ENCODE results near the gene C1orf232.

C1orf232 gene

DNA sequence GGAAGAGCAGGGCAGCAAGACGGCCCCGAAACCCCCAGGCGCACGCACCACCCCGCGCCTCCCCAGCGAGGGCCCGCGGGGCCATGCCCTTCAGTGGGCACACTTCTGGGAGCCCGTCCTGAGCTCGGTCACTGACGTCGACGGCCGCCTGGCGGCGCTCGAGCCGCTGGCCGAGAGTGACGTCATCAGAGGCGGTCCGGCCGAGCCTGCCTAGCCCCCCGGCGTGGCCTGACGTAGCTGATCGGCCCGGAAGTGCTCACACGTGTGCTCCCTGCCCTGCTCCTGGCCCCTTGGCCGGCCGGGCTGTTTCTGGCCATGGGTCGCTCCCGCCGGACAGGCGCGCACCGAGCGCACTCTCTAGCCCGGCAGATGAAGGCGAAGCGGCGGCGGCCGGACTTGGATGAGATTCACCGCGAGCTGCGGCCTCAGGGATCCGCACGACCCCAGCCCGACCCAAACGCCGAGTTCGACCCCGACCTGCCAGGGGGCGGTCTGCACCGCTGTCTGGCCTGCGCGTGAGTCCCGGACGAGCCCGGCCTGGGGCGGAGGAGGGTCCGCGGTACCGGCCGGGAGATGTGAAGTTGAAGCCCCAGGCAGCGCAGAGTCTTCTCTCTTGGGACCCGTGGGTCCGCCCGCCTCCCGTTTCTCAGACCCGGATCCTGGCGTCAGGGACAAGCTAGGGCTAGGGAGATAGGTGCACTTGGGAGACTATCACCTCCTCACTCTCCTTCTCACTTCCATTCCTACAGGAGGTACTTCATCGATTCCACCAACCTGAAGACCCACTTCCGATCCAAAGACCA is 1.1 kb upstream of the C1orf232 start, which contains the start of gene ZNF593 (continued):
- TF ChIP-seq SP7 (tag by site-specific recombination; IDR thresholded peaks at IDR 0.05) (peak; percentile 94), ZNF37A (tag by site-specific recombination; IDR thresholded peaks at IDR 0.05) (no peak), ZNF132 (tag by site-specific recombination; IDR thresholded peaks at IDR 0.05; ENCODE audit: borderline replicate concordance) (no peak), ZNF777 (tag by site-specific recombination; IDR thresholded peaks at IDR 0.05; ENCODE audit: borderline replicate concordance) (no peak), ZBTB48 (tag by site-specific recombination; IDR thresholded peaks at IDR 0.05) (peak; percentile 99), ZNF621 (tag by site-specific recombination; IDR thresholded peaks at IDR 0.05) (no peak), BCL11A (tag by site-specific recombination; IDR thresholded peaks at IDR 0.05; ENCODE audit: low read depth) (peak; percentile 98), ZNF335 (tag by site-specific recombination; conservative IDR thresholded peaks at IDR 0.05) (peak; percentile 97), ZNF707 (tag by site-specific recombination; IDR thresholded peaks at IDR 0.05) (no peak), ZNF514 (tag by site-specific recombination; IDR thresholded peaks at IDR 0.05) (no peak), SCRT2 (tag by site-specific recombination; IDR thresholded peaks at IDR 0.05) (peak; percentile 46; the same call in 1 of the 2 replicates), KLF10 (tag by site-specific recombination; IDR thresholded peaks at IDR 0.05) (peak; percentile 82), EGR2 (tag by site-specific recombination; IDR thresholded peaks at IDR 0.05; ENCODE audit: low read depth) (no peak), SP3 (tag by site-specific recombination; IDR thresholded peaks at IDR 0.05) (peak; percentile 69), ZNF571 (tag by site-specific recombination; IDR thresholded peaks at IDR 0.05) (no peak), ZNF138 (tag by site-specific recombination; IDR thresholded peaks at IDR 0.05; ENCODE audit: borderline replicate concordance) (no peak), ZNF521 (tag by site-specific recombination; IDR thresholded peaks at IDR 0.05) (no peak), KLF9 (tag by site-specific recombination; IDR thresholded peaks at IDR 0.05; ENCODE audit: low read depth) (peak; percentile 72; the same call in 1 of the 2 replicates), MYNN (tag by site-specific recombination; IDR thresholded peaks at IDR 0.05; ENCODE audit: borderline replicate concordance) (no peak), ZNF157 (tag by site-specific recombination; IDR thresholded peaks at IDR 0.05) (no peak)
- TF ChIP-seq, protein P1, sequence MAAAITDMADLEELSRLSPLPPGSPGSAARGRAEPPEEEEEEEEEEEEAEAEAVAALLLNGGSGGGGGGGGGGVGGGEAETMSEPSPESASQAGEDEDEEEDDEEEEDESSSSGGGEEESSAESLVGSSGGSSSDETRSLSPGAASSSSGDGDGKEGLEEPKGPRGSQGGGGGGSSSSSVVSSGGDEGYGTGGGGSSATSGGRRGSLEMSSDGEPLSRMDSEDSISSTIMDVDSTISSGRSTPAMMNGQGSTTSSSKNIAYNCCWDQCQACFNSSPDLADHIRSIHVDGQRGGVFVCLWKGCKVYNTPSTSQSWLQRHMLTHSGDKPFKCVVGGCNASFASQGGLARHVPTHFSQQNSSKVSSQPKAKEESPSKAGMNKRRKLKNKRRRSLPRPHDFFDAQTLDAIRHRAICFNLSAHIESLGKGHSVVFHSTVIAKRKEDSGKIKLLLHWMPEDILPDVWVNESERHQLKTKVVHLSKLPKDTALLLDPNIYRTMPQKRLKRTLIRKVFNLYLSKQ (tag by site-specific recombination; IDR thresholded peaks at IDR 0.05; ENCODE audit: borderline replicate concordance), result 0 out of 2 replicates have a peak, but pooled peaks have one; percentile 5
- TF ChIP-seq, protein P2, sequence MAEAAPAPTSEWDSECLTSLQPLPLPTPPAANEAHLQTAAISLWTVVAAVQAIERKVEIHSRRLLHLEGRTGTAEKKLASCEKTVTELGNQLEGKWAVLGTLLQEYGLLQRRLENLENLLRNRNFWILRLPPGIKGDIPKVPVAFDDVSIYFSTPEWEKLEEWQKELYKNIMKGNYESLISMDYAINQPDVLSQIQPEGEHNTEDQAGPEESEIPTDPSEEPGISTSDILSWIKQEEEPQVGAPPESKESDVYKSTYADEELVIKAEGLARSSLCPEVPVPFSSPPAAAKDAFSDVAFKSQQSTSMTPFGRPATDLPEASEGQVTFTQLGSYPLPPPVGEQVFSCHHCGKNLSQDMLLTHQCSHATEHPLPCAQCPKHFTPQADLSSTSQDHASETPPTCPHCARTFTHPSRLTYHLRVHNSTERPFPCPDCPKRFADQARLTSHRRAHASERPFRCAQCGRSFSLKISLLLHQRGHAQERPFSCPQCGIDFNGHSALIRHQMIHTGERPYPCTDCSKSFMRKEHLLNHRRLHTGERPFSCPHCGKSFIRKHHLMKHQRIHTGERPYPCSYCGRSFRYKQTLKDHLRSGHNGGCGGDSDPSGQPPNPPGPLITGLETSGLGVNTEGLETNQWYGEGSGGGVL (tag by site-specific recombination; IDR thresholded peaks at IDR 0.05), result peak; percentile 16; the same call in 1 of the 2 replicates
- TF ChIP-seq, protein P3, sequence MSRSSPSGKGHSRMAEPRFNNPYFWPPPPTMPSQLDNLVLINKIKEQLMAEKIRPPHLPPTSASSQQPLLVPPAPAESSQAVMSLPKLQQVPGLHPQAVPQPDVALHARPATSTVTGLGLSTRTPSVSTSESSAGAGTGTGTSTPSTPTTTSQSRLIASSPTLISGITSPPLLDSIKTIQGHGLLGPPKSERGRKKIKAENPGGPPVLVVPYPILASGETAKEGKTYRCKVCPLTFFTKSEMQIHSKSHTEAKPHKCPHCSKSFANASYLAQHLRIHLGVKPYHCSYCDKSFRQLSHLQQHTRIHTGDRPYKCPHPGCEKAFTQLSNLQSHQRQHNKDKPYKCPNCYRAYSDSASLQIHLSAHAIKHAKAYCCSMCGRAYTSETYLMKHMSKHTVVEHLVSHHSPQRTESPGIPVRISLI (tag by site-specific recombination; IDR thresholded peaks at IDR 0.05), result no peak
- TF ChIP-seq, protein P4, sequence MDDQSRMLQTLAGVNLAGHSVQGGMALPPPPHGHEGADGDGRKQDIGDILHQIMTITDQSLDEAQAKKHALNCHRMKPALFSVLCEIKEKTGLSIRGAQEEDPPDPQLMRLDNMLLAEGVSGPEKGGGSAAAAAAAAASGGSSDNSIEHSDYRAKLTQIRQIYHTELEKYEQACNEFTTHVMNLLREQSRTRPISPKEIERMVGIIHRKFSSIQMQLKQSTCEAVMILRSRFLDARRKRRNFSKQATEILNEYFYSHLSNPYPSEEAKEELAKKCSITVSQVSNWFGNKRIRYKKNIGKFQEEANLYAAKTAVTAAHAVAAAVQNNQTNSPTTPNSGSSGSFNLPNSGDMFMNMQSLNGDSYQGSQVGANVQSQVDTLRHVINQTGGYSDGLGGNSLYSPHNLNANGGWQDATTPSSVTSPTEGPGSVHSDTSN (CRISPR knock-in tag; IDR thresholded peaks at IDR 0.05), result no peak
- TF ChIP-seq, protein P5, sequence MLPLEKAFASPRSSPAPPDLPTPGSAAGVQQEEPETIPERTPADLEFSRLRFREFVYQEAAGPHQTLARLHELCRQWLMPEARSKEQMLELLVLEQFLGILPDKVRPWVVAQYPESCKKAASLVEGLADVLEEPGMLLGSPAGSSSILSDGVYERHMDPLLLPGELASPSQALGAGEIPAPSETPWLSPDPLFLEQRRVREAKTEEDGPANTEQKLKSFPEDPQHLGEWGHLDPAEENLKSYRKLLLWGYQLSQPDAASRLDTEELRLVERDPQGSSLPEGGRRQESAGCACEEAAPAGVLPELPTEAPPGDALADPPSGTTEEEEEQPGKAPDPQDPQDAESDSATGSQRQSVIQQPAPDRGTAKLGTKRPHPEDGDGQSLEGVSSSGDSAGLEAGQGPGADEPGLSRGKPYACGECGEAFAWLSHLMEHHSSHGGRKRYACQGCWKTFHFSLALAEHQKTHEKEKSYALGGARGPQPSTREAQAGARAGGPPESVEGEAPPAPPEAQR (tag by site-specific recombination; IDR thresholded peaks at IDR 0.05), result peak; percentile 54; the same call in 1 of the 2 replicates
- TF ChIP-seq, protein P6, sequence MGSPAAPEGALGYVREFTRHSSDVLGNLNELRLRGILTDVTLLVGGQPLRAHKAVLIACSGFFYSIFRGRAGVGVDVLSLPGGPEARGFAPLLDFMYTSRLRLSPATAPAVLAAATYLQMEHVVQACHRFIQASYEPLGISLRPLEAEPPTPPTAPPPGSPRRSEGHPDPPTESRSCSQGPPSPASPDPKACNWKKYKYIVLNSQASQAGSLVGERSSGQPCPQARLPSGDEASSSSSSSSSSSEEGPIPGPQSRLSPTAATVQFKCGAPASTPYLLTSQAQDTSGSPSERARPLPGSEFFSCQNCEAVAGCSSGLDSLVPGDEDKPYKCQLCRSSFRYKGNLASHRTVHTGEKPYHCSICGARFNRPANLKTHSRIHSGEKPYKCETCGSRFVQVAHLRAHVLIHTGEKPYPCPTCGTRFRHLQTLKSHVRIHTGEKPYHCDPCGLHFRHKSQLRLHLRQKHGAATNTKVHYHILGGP (tag by site-specific recombination; IDR thresholded peaks at IDR 0.05), result peak; percentile 32; the same call in 1 of the 2 replicates
- TF ChIP-seq, protein P7, sequence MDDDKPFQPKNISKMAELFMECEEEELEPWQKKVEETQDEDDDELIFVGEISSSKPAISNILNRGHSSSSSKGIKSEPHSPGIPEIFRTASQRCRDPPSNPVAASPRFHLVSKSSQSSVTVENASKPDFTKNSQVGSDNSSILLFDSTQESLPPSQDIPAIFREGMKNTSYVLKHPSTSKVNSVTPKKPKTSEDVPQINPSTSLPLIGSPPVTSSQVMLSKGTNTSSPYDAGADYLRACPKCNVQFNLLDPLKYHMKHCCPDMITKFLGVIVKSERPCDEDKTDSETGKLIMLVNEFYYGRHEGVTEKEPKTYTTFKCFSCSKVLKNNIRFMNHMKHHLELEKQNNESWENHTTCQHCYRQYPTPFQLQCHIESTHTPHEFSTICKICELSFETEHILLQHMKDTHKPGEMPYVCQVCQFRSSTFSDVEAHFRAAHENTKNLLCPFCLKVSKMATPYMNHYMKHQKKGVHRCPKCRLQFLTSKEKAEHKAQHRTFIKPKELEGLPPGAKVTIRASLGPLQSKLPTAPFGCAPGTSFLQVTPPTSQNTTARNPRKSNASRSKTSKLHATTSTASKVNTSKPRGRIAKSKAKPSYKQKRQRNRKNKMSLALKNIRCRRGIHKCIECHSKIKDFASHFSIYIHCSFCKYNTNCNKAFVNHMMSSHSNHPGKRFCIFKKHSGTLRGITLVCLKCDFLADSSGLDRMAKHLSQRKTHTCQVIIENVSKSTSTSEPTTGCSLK (tag by site-specific recombination; IDR thresholded peaks at IDR 0.05), result no peak
- TF ChIP-seq, protein P8, sequence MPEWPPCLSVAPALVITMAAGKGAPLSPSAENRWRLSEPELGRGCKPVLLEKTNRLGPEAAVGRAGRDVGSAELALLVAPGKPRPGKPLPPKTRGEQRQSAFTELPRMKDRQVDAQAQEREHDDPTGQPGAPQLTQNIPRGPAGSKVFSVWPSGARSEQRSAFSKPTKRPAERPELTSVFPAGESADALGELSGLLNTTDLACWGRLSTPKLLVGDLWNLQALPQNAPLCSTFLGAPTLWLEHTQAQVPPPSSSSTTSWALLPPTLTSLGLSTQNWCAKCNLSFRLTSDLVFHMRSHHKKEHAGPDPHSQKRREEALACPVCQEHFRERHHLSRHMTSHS (tag by site-specific recombination; IDR thresholded peaks at IDR 0.05), result no peak

Measured in HEK293 (cell line).